ENCODE data around the gene RABIF. TPM values are rescaled to one million over a fixed set of nuclear protein-coding genes. Genes with fewer than 3 reads are reported as not detected.

RABIF gene
- total RNA-seq, 3 donors from 2014 or later (not counting 1 experiment from before 2014, with no cell fraction given) = 13.3 to 26.4 (median 21.5) TPM

- DNase-seq = no peak
- H3K4me1 ChIP-seq (ENCODE audit: control insufficient read depth, insufficient read depth, low read length) = peaks cover 33% of the 10 kb centered on the region
- Mint-ChIP-seq H3K27me3 (ENCODE audit: low read depth in 2 of 2) (peaks cover 7 to 13% of the 10 kb centered on the region in 2 donors), H3K4me1 (peaks cover 27 to 33% of the 10 kb centered on the region in 2 donors), H3K36me3 (no peaks in the 10 kb centered on the region), H3K4me3 (peak overlapping the region; percentile 4), H3K9me3 (no peaks in the 10 kb centered on the region), H3K27ac (peak overlapping the region in 1 of 2 donors; percentile 22)
- no peaks in the 10 kb centered on the region for H3K9me3 ChIP-seq (ENCODE audit: control insufficient read depth, insufficient read depth, low read length)
- no peak for TF ChIP-seq CTCF (IDR thresholded peaks at IDR 0.05)
- H3K27ac ChIP-seq (ENCODE audit: low read length) = no peak overlapping the region
- WGBS (ENCODE audit: insufficient coverage) = 27% methylated on average over 5 of the region's 5 CpGs
- peaks cover 3% of the 10 kb centered on the region for H3K27me3 ChIP-seq (ENCODE audit: control insufficient read depth, insufficient read depth, low read length)
- intact Hi-C loops (cut with micrococcal nuclease) = no loop called here
- H3K4me3 ChIP-seq (ENCODE audit: low read length) = no peak overlapping the region
- peak in 2 of 3 donors; percentile 14 to 65 for ATAC-seq
- H3K36me3 ChIP-seq (ENCODE audit: control insufficient read depth, insufficient read depth, low read length) = no peaks in the 10 kb centered on the region
These were observed 52.1 kb downstream of the RABIF start for GRCh38 chr1:202836623-202837403.

- Histone ChIP-seq H3K4me3 (ENCODE audit: low read length) (no peak overlapping the region), H3K27ac (ENCODE audit: low read length) (no peak overlapping the region), H3K9me3 (ENCODE audit: control insufficient read depth, insufficient read depth, low read length) (no peaks in the 10 kb centered on the region), H3K4me1 (ENCODE audit: control insufficient read depth, insufficient read depth, low read length) (peaks cover 33% of the 10 kb centered on the region), H3K27me3 (ENCODE audit: control insufficient read depth, insufficient read depth, low read length) (peaks cover 3% of the 10 kb centered on the region), H3K36me3 (ENCODE audit: control insufficient read depth, insufficient read depth, low read length) (no peaks in the 10 kb centered on the region)
- intact Hi-C loops (cut with micrococcal nuclease) = no loop called here
- peak overlapping the region; percentile 53 to 65 for H3K27ac Mint-ChIP-seq
- ATAC-seq (peak; percentile 87 to 97 (median 89)), DNase-seq (peak; percentile 22 to 58)
- peaks cover 7 to 13% of the 10 kb centered on the region in 2 donors for H3K27me3 Mint-ChIP-seq (ENCODE audit: low read depth in 2 of 2)
- H3K4me1 Mint-ChIP-seq = peaks cover 27 to 33% of the 10 kb centered on the region in 2 donors
- 0% methylated on average over 3 of the region's 3 CpGs for WGBS (ENCODE audit: insufficient coverage)
- H3K9me3 Mint-ChIP-seq = no peaks in the 10 kb centered on the region
- peak overlapping the region; percentile 47 for H3K4me3 Mint-ChIP-seq
- H3K36me3 Mint-ChIP-seq = no peaks in the 10 kb centered on the region
- TF ChIP-seq CTCF (IDR thresholded peaks at IDR 0.05) = no peak
These were observed 53.3 kb downstream of the RABIF start for GRCh38 chr1:202835548-202836072.

- Mint-ChIP-seq H3K4me3 (peak overlapping the region; percentile 47), H3K4me1 (peaks cover 27 to 33% of the 10 kb centered on the region in 2 donors), H3K36me3 (no peaks in the 10 kb centered on the region), H3K9me3 (no peaks in the 10 kb centered on the region), H3K27me3 (ENCODE audit: low read depth in 2 of 2) (peaks cover 7 to 13% of the 10 kb centered on the region in 2 donors), H3K27ac (peak overlapping the region; percentile 53 to 65)
- intact Hi-C loops (cut with micrococcal nuclease) = no loop called here
- Histone ChIP-seq H3K4me3 (ENCODE audit: low read length) (no peak overlapping the region), H3K27ac (ENCODE audit: low read length) (no peak overlapping the region), H3K9me3 (ENCODE audit: control insufficient read depth, insufficient read depth, low read length) (no peaks in the 10 kb centered on the region), H3K36me3 (ENCODE audit: control insufficient read depth, insufficient read depth, low read length) (no peaks in the 10 kb centered on the region), H3K27me3 (ENCODE audit: control insufficient read depth, insufficient read depth, low read length) (peaks cover 3% of the 10 kb centered on the region), H3K4me1 (ENCODE audit: control insufficient read depth, insufficient read depth, low read length) (peaks cover 33% of the 10 kb centered on the region)
- WGBS (ENCODE audit: insufficient coverage) = 63% methylated on average over 10 of the region's 10 CpGs
- ATAC-seq (peak in 2 of 3 donors; percentile 12 to 22), DNase-seq (no peak)
- TF ChIP-seq CTCF (IDR thresholded peaks at IDR 0.05) = no peak
These were observed 54.0 kb downstream of the RABIF start for GRCh38 chr1:202834771-202835547.
